Globus pallidus (tissue), 1 donor: Measurements from ENCODE around the gene TLE7.

Experiments used
- DNase-seq: peaks from one replicate; pipeline ENCODE4 v3.0.0-alpha.2; 2015; ENCODE audit warnings: low spot score

The TLE7 gene

DNA sequence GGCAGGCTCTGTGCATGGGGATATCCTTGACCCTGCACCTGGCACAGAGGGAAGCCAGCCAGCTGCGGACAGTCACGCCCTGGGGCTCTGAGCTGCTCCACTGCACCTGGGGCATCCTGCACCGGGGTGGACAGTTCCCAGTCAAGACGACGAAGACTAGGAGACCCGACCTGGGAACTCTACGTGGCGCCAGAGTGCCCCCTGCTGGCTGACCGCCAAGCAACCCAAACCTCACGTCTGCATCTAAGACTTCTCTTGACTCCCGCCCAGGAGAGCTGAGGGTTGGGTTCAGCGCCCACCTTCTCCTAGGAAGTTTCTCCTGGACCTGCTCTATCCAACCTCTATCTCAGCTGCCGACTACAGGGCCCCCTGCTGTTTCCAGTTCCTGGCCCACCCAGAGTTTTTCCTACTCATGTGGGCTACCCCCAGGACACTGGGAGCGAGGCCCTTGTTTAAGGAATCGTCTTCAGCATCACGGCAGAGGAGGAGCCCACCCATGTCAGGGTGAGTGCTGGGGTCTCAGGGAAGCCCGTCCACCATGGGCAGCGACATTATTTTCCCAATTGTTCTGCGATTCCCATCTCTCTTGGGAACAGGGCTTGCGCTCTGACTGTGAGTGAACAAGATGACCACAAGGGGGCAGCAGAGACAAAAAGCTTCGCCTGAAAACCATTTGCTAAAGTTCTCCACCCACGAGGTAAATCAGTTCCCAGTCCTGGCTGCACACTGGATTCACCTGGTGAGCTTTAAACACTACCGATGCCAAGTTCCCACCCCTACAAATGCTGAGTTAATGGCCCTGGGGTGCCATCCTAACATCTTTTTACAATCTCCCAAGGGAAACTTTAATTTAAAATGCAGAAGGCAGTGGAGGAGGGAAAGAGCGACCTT, 29.3 kb downstream of the TLE7 start:
- peak; percentile 49 for DNase-seq

DNA sequence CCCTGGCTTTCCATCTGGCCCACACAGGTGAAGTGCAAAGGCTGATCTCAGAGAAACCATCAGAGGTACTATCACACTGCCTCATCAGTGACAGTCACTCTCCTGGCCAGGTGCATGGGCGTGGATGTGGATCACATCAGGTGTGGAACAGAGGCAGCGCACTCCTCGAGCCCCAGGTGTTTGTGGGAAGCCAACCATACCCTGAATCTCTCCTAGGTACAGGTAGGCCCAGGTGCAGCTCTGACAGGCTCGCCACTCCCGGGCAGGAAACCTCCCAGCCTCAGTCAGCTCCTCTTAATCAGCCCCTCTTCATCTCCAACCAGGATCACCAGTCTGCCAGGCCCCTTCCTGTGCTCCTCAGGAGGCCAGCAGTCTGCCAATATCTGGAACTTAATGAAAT, 31.7 kb downstream of the TLE7 start:
- DNase-seq = no peak

DNA sequence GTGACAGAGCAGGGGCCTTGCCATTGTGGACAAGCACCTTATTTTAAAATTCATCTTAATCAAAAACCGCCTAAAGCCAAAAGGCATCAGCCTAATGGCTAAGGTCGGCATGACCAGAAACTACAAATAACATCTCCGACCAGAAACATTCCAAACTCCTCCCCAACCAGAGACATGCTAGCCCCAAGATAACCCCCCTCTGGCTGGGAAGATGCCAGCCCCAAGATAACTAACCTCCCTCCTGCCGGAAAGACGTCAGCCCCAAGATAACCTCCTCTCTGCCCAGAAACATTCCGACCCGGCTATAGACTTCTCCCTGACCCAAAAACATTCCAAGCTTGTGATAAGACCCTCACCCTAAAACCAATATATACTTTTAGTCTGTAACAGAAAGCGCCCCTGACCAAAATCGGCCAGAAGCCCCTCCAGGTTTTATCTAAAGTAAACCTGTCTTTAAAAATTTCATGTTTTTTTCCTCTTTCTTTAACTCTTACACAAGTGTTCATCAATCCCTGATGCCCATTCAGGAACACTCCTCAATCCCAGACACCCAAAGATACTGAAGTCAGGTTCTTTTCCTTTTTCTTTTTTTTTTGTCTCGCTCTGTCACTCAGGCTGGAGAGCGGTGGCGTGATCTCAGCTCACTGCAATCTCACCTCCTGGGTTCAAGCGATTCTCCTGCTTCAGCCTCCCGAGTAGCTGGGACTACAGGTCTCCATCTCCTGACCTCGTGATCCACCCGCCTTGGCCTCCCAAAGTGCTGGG, 32.7 kb downstream of the TLE7 start:
- no peak for DNase-seq

DNA sequence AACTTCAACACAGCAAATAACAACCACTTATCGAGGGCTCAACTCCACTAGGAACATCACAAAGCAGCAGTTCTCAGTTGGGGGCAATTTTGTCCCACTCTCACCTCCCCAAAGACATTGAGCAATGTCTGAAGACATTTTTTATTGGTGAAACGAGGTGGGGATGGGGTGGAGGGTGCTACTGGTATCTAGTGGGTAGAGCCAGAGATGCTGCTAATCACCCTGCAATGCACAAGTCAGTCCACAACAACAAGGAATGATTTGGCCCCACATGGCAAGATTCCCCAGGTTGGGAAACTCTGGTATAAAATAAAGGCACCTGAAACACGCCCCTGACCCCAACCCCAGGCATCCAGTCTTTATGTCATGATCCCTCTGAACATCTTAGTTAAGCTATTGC, 33.3 kb downstream of the TLE7 start:
- no peak for DNase-seq

DNA sequence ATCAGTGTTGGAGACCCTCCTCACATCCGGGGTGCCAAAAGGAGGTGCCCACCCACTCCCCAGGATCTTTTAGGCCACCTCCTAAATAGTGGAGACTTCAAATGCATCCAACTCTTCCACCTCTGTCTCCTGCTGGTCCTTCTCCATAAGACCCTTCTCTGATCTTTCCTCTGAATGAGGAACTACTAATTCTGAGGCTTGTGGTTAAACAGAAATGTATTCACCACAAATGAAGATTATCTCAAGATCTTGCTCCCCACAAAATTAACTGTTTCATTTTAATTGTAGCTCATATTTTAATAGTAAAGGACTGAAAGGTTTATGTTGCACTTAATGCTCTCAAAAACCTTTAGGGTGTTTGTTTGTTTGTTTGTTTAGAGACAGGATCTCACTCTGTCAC, 34.1 kb downstream of the TLE7 start:
- DNase-seq = no peak

DNA sequence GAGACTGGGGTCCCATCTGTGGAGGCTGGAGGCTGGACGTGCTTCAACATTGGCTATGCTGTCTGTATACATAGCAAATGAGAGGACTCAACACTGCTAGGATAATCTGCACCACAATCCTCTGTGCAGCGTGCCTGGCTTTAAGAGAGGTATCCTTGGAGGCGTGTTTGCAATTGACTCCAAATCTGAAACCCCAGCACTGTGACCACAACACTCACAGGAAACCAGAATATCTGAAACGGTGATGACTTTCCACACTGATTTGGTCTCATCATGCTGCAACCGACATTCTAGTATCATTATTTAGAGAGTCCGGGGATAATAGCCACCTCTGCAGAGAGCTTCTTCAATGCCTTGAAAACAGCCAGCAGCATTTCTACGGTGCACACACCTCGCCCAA, 35.1 kb downstream of the TLE7 start:
- DNase-seq = no peak

DNA sequence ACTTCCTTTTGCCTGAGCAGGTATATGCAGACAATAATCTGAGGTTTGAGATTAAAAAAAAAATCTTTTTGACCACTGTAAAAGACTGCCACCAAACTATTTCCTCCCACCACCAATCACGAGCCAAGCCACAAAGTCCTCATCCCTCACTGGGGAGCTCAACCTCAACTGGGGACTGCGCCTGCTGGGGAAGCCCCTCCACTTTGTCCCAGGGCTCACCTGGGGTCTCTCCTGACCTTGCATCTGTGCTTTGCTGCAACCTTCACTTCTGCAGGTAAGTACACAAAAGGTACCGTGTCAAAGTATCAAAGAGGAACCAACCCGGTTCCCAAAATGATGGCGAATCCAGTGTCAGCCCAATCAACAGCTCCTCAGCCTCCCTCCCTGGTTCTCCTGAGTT, 35.5 kb downstream of the TLE7 start:
- no peak for DNase-seq

DNA sequence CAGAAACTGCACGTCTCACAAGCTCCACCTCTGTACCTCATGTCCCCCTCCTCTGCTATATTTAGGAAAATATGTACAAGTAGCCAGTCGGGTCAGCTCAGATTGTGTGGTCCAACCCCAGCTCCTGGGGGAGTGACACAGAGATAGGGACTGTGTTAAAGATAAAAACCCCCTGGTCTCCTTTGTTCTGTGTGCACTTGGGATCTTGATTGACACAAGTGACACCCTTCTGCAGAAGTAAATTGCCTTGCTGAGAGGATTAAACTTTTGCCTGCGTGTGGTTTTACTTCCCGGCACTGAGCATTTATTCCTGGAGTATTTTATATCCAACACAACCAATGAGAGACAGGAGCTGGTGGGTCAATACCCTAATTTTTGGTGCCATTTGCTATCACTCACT, 37.5 kb downstream of the TLE7 start:
- no peak for DNase-seq

DNA sequence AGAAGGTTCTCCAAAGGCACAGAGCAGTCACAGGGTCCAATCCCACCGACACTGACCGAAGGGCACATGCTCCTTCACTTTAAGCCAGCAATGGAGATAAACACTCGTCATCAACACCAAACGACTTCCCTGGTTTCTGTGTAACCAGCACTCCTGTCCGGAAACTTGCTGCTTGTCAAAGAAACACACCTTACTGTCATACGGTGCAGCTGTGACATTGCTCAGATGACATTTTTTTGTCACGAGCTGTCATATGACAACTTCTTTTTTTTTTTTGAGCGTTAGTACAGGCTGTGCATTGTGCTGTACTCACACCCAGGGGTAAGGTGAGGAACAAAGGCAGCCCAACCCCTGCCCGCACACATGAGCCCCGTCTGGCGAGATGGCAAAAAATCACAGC, 39.2 kb downstream of the TLE7 start:
- DNase-seq = no peak

DNA sequence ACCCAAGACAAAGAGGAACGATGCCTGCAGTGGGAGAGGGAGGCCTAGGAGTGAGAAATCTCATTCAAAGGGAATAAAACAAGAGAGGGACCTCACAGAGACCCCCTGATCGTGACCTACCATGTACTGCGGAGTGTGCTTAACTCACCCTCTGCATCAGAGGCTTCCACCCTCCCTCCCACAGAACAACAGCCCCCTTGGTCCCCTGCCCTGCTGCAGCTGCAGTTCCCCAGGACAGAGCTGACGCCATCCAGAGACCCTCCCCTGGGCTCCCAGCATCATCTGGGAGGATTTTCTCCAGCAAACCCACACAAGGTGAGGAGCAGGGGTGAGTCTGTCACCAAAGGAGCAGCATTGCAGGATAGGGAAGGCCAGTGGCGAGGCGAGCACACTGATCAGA, 39.8 kb downstream of the TLE7 start:
- no peak for DNase-seq

DNA sequence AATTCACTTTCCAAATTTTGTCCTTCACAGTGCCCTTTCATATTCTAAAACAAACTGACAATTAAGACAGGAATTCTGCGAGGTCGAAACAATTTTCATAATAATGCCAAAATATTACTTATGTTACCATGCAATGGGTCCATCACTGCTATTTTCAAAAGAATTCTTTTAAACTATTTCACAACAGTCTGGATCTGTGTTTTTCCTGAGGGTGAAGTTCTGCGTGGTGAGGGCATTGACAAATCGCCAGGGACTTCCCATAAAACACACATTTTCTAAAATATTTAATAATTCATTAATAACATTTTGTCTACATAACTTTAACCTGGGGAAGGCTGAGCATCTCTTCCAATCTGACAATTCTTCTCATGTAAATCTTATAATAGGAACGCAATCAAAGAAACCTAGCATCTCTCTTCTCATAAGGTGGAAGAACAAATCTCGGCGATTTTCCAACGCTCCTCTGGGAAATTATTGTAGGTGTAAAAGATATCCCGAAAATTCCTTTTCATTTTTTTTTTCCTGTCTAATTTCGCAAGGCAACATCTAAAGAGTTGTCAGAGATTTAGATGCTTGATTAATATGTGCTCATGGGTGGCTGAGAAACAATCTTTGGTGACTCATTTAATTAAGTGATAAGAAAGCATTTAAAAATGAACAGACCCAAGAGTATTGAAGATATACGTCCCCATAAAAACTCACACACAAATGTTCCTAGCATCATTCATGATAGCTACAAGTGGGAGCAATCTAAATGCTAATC, 41.9 kb downstream of the TLE7 start:
- DNase-seq = no peak

DNA sequence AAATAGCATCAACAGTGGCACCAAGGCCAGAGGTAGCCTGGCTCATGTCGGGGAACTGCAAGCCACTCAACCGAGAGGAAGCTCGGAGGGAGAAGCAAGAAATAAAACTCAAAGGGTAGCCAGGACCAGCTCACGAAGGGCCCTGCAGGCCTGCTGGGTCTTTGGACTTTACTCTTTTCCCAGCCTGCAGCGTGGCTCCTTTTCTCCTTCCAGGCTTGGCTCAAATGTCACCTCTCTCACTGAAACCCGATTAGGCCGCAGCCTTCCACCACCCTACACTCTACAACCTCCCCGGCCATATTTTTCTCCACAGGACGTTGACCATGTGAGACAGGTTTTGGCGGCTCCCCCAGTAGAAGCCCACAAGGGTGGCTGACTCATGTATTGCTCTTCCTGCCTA, 45.3 kb downstream of the TLE7 start:
- no peak for DNase-seq

DNA sequence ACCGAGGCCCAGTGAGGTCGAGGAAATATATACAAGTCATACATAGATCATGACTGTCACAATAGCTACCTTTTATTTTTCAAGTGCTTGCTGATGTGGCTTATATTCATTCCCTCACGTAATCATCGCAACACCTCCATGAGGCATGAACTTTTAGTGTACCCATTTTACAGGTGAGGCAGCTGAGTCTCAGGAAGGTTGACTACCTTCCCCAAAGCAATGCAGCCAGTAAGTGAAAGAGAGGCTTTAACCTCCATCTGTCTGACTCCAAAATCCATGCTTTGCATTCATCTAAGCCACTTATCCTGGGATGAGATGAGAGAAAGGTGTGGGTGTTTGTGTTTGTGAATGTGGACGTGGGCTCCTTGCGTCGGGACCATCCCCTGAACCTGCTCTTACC, 52.5 kb downstream of the TLE7 start:
- DNase-seq = no peak

DNA sequence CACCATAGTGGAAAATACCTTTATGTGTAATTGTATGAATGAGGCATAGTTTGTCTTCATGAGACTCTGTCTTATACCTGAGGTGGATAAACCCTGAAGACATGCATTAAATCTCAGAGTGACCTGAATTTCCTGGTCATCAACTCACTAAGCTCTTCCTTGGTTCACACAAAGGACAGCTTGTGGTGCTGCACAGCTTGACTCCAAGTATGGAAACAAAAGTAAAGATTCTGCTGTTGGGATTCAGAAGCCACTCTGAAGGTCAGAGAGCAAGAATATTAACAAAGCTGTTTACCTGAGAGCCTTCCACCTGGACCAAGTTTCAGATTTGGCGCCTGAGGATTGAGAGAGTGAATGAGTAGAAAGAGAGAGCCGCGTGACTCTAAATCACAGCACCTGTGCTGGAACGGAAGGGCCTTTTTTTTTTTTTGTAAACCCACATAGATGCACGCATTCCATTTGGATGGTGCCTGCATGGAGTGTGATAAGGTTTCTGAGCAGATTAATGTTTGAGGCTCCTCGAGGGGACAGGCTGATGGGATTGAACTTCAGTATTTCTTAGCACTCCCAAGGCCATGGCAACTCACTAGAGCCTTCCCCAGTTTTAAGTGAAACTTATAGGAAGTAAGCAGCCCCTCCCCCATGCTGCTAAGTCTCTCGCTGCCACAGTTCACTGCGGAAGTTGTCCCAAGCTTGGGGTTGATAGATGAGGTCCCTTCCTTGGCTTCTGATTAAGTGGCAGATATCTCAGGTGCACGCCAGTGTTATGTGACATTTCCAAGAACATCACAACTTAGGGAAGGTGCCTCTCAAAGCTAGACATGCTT, 54.6 kb downstream of the TLE7 start:
- DNase-seq = no peak

DNA sequence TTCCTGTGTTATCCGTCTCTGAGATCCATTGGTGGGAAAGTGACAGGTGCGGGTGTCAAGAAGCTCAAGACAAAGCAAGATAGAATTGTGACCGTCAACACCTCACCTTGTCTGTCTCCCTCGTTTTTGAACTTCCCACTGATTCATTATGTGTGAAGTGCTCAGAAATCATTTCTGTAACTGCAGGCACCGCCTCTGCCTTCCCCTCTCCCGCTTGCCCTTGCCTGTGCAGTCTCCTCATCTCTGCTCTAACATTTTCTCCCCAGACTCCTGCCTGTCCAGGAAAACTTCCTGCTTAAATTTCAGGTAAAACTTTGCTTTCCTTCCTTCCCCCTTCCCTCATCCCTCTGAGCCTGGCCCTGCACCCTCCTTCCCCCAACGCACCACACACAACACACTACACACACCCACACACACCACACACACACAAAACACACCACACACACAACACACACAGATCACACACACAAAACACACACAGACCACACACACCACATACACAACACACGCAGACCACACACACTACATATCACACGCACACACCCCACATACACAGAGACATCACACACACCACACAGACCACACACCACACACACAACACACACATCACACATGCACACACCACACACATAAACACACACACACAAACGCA, 57.7 kb downstream of the TLE7 start:
- DNase-seq = no peak

DNA sequence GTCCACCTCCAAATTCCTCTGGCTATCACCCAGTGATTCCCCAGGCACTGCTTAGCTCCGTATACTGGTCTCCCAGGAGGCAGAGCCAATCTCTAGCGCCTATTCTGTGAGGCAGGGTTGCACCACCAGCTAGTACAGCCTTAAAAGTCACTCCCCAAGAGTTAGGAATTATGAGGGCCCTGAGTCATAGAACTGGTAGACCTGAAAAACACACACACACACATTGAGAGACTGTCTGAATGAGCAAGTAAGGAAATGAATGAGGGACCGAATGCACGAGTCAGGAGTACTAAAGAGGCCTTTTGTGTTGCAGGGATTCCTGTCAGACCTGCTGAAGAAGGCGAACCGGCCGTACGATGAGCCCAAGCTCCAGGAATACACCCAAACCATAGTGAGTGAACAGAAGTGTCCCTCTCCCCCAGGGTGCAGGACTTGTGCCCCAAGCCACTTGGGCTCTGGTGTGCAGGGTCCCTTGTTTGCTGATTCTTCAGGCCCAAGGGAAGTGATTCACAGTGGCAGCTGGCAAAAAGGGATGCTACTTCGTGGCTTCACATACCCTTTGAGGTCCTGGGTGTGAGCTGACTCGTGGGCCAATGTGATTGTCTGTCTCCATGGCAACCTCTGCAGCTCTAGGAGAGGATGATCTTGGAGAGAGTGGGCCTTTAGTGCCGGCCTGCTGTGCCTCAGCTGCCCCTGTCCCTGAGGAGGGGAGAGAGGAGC, 58.6 kb downstream of the TLE7 start:
- DNase-seq = no peak

DNA sequence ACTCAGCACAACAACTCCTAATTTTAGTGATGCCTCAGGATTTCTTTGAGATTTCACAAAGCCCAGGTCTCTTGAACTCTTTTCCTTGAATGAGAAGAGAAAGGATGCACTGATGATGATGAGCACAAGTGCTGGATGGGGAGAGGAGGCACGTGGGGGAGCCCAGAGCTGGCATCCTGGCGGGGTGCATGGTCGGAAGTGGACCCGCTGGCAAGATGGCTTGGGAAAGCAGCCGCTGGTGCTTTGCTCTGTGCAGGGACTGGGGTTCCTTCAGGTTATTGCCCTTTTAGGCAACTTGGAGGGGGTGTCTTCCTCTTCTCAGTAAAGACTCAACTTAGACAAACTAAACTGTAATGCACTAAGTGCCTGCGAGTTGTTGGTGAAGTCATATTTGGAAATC, 61.0 kb downstream of the TLE7 start:
- no peak for DNase-seq
